GM06990 (cell line): ENCODE measurements around the gene SBF2.

Source experiments
- DNase-seq: peaks from one replicate; pipeline ENCODE4 v3.0.0-alpha.2; 2011; ENCODE audit not compliant: insufficient read length; ENCODE audit errors: extremely low read depth
- H3K27me3 ChIP-seq: replicated peaks from 2 replicates; pipeline ENCODE4 v1.6.0; 2011; ENCODE audit warnings: low read length; ENCODE audit not compliant: control insufficient read depth, insufficient read depth
- H3K36me3 ChIP-seq: 2 replicates; pipeline ENCODE4 v1.5.1; 2011; ENCODE audit warnings: low read length; ENCODE audit not compliant: control insufficient read depth, insufficient read depth
- H3K4me3 ChIP-seq: replicated peaks from 2 replicates; pipeline ENCODE4 v1.5.1; 2011; ENCODE audit warnings: low read depth, mild to moderate bottlenecking, control low read depth, low read length
- CTCF ChIP-seq: IDR thresholded peaks from 2 replicates; pipeline ENCODE4 v1.5.1; 2011; ENCODE audit warnings: low read length, control low read depth, mild to moderate bottlenecking, inconsistent platforms; ENCODE audit not compliant: insufficient read depth, poor library complexity, severe bottlenecking

SBF2 gene

GRCh38 chr11:9772218-9772617 lies 521.8 kb downstream of the SBF2 start:
- no peak for TF ChIP-seq CTCF
- H3K27me3 ChIP-seq, result no peaks in the 10 kb centered on the region
- H3K4me3 ChIP-seq, result no peak overlapping the region
- no peaks in the 10 kb centered on the region for H3K36me3 ChIP-seq
- DNase-seq, result no peak

GRCh38 chr11:9771071-9771511 lies 522.9 kb downstream of the SBF2 start:
- DNase-seq, result no peak

GRCh38 chr11:9769621-9770020 lies 524.4 kb downstream of the SBF2 start:
- no peaks in the 10 kb centered on the region for H3K27me3 ChIP-seq
- H3K36me3 ChIP-seq, result no peaks in the 10 kb centered on the region
- TF ChIP-seq CTCF, result no peak

More at GRCh38 chr11:9771071-9771511, 522.9 kb downstream of the SBF2 start:
- Histone ChIP-seq H3K27me3 (no peaks in the 10 kb centered on the region), H3K4me3 (no peak overlapping the region), H3K36me3 (no peaks in the 10 kb centered on the region)
- no peak for TF ChIP-seq CTCF

GRCh38 chr11:9765320-9766101 lies 528.5 kb downstream of the SBF2 start:
- no peak overlapping the region for H3K4me3 ChIP-seq
- no peaks in the 10 kb centered on the region for H3K27me3 ChIP-seq
- no peak for TF ChIP-seq CTCF
- DNase-seq, result no peak
- H3K36me3 ChIP-seq, result no peaks in the 10 kb centered on the region

More at GRCh38 chr11:9769621-9770020, 524.4 kb downstream of the SBF2 start:
- H3K4me3 ChIP-seq, result no peak overlapping the region
- DNase-seq, result no peak

- DNase-seq, result no peak
- Histone ChIP-seq H3K27me3 (no peaks in the 10 kb centered on the region), H3K4me3 (no peak overlapping the region), H3K36me3 (no peaks in the 10 kb centered on the region)
- no peak for TF ChIP-seq CTCF
These were observed 530.7 kb downstream of the SBF2 start for GRCh38 chr11:9763301-9763700.

GRCh38 chr11:9762531-9762930 lies 531.5 kb downstream of the SBF2 start:
- no peak for DNase-seq
- H3K36me3 ChIP-seq, result no peaks in the 10 kb centered on the region
- no peak for TF ChIP-seq CTCF
- H3K27me3 ChIP-seq, result no peaks in the 10 kb centered on the region
- no peak overlapping the region for H3K4me3 ChIP-seq
